Stimulated activated CD4-positive, alpha-beta T cell treated with anti-CD3 and anti-CD28 coated beads, Interleukin-1b, Interleukin-23, amount 100 ng/mL, for 48 hours (primary cell): ENCODE data around the gene CEP85.

Experiments
- DNase-seq: peaks from one replicate; pipeline ENCODE4 v3.0.0-alpha.2; 2020

Gene CEP85

GRCh38 chr1:26233903-26234643, at the start of gene CEP85:
CEP85 (plus strand) TSS chr1:26234200; CDS start chr1:26239784, 5,584 bp downstream.
- peak; percentile 99 for DNase-seq

GRCh38 chr1:26184883-26185282, 49.1 kb upstream of the CEP85 start:
- DNase-seq, result no peak

- no peak for DNase-seq
Observed at GRCh38 chr1:26187882-26188281, 46.1 kb upstream of the CEP85 start.

- DNase-seq, result no peak
Observed at GRCh38 chr1:26188477-26188876, 45.5 kb upstream of the CEP85 start.

GRCh38 chr1:26189331-26189730, 44.7 kb upstream of the CEP85 start:
- no peak for DNase-seq

- no peak for DNase-seq
Observed at GRCh38 chr1:26189751-26190275, 44.2 kb upstream of the CEP85 start.

DNA sequence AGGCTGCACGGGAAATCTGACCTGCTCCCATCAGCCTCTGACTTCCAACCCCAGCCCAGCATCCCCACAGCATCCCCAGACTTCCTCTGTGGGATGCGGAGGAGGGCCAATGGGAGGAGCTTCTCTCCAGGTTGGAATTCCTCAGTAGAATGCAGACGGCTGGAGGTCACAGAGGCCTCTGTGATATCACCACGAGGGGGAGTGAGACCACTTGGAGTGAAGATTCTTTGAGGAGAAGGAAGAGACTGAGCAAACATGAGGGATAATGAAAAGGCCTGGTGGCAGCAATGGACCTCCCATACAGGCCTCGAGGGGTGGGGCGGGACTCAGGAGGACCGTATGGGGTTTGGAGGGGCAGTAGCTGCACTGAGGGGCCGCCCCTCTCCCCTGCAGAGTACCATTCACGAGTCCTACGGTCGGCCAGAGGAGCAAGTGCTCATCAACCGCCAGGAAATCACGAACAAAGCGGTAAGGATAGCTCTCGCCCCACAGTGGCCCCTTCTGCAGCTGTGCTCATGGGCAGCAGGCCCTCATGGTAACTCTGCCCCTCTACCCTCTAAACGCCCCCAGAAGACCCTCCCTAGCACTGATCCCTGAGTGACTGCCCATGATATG, 43.5 kb upstream of the CEP85 start, which contains the start of gene CATSPER4:
TSS of gene CATSPER4 (plus strand) at position 230 of the 615 bp plus-strand sequence. CDS start at position 256, 26 bp downstream.
- DNase-seq, result no peak

DNA sequence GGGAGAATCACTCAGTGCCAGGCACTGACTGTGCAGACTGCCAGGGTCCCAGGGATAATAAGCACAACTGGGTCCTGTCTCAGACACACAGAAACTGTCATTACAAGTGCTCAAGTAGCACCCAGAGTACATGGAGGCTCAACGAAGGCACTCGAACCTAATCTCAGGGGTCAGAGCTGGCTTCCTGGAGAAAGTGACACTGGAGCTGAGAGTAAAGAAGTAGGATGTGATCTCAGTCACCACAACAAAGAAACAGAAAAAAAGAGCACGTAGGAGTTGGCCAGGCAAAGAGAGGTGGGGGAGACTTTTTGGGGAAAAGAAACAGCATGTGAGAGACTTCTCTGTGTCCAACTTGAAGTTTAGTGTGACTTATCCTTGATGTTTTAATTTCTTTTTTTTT, 42.3 kb upstream of the CEP85 start:
- no peak for DNase-seq

DNA sequence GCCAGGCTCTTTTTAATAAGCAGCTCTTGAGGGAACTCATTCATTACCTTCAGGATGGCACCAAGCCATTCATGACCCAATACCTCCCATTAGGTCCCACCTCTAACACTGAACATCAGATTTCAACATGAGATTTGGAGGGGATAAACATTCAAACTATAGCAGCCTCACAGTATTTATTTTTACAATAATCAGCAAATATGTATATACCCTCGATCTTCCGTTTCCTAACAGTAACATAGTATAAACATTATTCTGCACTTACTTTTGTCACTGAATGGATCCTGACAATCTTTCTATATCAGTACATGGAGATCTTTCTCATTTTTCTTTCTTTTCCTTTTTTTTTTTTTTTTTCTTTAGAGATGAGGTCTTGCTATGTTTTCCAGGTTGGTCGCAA, 38.2 kb upstream of the CEP85 start:
- no peak for DNase-seq

- DNase-seq, result no peak
Observed at GRCh38 chr1:26197301-26197700, 36.7 kb upstream of the CEP85 start.

GRCh38 chr1:26197813-26198212, 36.2 kb upstream of the CEP85 start:
- DNase-seq, result no peak

- no peak for DNase-seq
Observed at GRCh38 chr1:26200413-26200812, 33.6 kb upstream of the CEP85 start.

DNA sequence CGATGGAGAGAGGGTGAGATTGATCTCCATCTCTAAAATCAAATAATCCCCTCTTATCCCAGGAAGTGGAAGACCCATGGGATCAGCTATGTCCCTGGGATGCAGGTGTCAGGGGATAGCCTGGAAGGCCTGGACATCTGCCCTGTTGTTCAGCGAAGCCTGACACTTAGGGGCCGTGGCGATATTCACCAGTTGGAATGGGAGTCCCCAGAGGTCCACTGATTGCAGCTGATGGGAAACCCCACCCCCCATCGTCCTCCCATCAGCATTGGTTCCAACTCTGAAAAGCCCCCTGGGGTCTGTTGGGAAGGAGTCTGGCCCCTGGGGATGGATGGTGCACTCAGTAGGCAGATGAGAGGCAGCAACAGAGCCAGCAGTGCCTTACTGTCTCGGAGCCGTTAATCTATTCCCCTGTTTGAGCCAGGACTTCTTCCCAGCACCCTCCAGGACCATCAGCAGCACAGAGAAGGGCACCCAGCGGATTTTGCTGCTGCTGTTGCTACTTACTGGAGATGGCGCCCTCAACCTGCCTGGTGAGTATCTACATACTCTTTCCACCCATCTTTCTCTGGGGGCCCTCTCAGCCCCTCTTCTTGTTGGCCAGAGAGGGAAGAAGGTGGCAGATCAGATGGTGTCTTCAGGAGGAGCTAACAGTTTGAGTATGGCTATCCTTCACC, 30.2 kb upstream of the CEP85 start:
- no peak for DNase-seq

- DNase-seq, result no peak
Observed at GRCh38 chr1:26210147-26210870, 23.7 kb upstream of the CEP85 start.

DNA sequence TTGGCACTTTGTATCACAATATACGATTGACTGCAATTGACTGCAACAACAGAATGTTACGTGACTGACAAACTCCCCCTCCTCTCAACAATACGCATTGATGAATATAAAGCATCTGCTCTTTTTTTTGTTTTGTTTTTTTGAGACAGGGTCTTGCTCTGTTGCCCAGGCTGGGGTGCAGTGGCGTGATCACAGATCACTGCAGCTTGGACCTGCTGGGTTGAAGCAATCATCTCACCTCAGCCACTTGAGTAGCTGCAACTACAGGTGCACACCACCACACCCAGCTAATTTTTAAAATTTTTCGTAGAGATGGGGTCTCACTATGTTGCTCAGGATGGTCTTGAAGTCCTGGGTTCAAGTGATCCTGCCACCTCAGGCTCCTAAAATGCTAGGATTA, 21.3 kb upstream of the CEP85 start:
- DNase-seq, result no peak

- no peak for DNase-seq
Observed at GRCh38 chr1:26213335-26213905, 20.6 kb upstream of the CEP85 start.

- no peak for DNase-seq
Observed at GRCh38 chr1:26215246-26215645, 18.8 kb upstream of the CEP85 start.

DNA sequence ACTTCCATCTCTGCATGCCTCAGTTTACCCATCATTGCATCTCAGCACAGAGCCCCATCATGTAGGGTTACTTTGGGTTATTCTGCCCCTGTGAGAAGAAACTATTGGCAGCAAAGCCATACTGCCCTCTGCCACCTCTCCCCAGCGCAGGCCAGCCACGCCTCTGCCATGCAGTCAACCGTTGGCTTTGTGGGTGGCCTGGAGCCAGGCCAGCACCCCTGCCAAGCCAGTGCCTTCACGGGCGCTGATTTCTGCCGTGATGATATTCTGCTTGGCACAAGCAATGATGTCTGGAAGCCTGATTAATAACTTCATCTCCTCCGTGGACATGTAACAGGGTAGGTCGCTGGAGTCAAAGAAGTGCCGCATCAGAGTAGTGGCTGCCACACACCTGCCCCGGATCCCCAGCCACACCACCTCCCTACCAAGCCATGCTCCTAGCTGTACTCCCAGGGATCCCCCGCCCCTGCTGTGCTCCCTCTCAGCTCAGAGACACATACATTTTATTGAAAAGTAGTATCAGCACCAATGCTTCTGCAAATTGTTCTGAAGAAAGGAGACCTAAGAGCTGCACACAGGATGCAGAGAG, 15.0 kb upstream of the CEP85 start:
- DNase-seq, result no peak

DNA sequence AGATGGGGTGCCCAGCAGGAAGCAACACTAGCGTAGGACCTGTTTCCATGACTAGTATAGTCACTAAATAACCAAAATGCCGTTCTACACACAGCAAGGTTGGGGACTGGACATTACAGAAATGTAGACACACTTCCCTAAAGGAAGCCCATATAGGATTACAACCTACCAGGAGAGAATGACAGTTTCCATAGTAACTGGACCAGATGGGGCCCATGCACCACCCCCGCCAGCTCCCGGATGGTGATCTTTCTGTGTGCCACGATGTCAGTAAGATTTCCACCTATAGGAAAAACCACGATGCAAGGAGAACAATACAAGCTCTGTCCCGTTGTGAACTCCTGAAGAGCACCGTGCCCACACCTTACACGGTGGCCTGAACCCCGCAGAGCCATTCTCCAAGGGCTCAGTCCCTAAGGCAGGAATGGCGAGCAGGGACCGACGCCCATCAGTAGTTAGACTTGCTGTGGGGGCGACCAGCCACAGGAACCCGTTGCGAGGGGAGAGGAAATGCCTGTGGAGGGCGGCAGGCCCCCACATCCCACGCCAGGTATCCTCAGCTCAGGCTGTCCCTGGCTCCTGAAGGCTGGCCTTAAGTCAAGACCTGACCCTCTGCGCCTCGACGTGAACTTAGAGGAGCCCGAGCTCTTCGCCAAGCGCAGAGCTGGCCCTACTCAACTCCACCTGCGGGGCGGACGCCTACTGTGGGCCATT, 13.6 kb upstream of the CEP85 start:
- DNase-seq, result no peak

DNA sequence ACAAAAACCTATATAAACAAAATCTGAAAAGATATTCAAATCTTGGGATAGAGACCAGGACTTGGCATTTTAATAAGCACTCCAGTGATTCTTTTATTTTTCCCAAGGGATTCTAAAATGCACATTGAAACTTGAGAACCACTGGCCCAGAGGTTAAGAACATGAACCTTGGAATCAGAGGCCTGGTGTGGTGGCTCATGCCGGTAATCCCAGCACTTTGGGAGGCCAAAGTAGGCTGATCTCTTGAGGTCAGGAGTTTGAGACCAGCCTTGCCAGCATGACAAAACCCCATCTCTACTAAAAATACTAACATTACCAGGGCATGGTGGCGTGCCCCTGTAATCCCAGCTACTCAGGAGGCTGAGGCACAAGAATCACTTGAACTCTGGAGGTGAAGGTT, 12.9 kb upstream of the CEP85 start:
- DNase-seq, result no peak

GRCh38 chr1:26224606-26225005, 9.4 kb upstream of the CEP85 start:
- DNase-seq, result no peak
